Stimulated activated CD8-positive, alpha-beta memory T cell treated with anti-CD3 and anti-CD28 coated beads, Interleukin-4, amount 100 ng/mL, for 4 hours (primary cell): Measurements from ENCODE around the gene ZNF853.
A peak's percentile ranks its signal among the peaks of the same experiment; 100 is the strongest.

ENCODE experiments used
- DNase-seq, 2 donors: peaks; one replicate each; pipeline ENCODE4 v3.0.0-alpha.2; 2020; ENCODE audit warnings: low read depth in 2 of 2, low spot score in 1 of 2

Gene ZNF853

DNA sequence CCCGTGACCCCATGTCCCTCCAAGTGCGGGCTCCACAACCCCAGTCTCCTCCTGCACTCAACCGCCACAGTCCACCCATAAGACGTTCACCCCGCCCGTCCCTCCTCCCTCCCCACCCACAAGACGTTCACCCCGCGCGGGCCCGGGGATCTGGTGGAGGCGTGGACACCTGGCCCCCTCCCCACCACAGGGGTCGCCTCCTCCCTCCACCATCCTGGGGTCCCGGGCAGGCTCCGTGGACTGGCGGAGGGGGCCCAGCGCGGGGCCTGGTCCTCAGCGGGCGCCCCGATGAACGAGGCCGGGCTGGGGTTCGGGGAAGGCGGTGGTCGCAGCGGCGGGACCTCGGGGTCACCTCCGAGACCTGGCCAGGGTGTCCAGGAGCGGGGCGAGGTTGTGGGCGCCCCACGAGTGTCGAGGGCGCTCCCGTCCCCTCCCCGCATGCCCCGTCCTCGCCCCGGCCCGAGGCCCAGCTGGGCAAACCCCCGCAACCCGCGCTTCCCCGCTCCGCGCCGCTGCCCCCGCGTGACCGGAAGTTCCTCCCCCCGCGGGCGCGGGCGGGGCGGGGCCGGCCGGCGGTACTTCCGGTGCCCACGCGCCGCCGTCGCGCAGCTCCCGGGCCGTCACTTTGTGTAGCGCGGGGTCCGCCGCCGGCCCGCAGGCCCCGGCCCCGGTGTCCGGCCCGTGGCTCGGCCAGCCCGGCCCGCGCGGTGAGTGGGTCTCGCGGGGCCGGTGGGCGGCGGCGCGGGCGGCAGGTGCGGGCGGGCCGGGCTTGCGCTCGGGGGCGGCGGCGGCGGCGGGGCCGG lies 21.5 kb downstream of the ZNF853 start, which contains the start of gene ZNF316:
Gene ZNF316, plus strand, starts transcription at position 578 of the 803 bp plus-strand sequence. CDS start 5,092 bp downstream, outside the sequence.
- no peak for DNase-seq

DNA sequence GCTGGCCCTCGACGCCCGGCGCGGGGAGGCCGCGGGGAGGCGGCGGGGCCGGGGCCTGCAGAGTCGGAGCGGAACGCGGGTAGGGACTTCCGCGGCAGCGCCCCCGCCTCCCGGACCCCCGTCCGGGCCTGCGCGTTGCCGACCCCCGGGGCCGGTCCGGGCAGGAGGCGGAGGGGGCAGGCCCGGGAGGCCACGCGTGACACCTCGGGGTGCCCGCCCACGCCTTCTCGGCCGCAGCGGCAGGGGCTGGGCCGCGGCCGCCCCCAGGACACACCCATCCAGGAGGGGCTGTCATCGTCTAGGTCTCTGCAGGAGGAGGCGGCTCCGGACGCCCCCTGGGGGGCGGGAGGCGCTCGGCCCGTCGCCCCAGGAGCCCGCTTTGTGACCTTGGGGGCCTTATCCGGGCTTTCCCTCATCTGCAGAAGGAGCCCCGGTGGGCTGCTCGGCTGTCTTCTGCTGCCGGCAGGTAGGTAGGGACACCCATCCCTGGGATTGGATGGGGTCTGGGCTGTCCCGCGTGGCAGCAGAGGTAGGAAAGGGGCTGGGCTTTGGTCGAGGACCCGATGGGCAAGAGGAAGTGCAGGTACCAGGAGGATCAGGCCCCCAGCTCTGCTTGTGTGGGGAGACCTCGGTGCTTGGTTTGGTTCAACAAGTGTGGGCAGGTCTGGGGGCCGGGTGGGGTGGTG lies 22.3 kb downstream of the ZNF853 start:
- DNase-seq = peak in 1 of 2 donors; percentile 52

DNA sequence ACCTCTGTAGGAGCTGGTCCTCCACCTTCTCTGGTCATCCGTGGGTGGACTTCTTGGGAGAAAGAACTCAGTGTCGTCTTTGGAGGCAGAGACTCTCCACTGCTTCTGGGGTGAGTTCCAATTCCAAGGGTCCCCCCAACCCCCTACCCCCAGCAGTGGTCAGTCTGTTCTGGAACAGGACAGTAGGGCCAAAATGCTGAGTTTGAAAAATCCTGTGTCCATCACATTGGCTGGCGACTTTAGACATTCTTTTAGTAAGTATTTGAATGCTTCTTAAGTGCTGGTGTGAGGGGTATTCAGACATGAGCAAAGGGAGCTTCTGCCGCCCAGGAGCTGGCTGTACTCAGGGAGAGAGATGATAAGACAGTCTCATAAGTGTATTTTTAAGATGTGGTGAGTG lies 23.6 kb downstream of the ZNF853 start:
- no peak for DNase-seq

DNA sequence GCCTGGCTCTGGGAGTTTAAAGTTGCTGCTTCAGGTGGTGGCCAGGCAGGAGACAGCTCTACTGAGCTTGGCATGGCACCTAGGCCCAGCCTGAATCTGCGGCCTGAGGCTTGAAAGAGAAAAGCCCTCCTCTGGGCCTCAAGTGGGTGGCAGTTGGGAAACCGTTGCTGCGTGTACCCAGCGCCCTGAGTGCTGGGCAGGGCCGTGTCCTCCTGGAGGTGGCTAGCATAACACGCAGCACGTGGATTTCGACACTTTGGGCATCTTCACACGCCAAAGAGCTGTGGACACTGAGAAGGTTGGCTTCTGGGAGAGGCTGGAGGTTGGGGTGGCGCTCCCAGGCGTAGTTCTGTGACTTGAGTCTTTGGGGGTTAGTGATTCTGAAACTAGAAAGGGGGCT lies 24.2 kb downstream of the ZNF853 start:
- no peak for DNase-seq

DNA sequence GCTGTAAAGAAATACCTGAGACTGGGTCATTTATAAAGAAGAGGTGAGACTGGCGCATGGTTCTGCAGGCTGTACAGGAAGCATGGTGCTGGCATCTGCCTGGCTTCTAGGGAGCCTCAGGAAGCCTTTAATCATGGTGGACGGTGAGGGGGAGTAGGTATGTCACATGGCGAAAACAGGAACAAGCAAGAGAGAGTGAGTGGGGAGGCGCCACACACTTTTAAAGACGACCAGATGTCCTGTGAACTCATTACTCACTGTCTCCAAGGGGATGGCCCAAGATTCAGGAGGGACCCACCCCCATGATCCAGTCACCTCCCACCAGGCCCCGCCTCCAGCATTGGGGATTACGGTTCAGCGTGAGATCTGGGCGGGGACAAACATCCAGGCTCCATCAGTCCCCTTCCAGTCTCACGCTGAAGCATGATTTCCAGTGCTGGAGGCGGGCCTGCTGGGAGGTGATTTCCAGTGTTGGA lies 24.9 kb downstream of the ZNF853 start:
- no peak for DNase-seq

DNA sequence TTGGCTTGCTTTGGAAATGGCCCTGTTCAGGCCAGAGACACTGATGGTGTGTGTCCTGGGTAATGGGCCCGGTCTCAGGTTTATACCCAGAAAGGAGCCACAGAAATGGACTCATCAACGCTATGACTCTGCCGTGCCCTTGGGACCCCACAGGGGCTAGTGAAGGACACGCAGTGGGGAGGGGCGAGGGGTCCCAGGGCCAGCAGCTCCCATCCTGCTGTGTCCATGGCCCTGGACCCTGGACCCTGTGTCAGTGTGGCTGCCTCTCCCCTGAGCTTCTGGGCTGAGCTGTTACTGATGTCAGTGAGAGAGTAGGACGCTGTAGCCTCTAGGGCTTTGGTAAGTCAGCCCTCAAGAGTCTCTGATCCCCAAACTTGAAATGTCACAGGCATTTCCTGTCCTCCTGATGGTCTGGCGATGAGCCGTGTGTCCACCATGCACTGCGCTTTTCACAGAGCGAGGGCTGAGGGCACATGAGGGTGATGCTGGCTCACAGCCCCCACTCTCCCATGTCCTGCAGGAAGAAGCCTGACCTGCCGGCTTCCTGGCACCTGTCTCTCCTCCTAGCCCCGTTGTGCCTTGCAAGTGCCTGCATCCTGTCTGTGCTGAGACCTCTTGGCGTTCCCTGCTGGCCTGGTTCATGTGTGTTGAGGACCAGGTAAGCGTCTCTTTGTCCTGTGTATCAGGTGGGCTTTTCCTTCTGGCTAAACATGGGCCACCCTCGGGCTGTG lies 26.1 kb downstream of the ZNF853 start:
- DNase-seq = no peak

DNA sequence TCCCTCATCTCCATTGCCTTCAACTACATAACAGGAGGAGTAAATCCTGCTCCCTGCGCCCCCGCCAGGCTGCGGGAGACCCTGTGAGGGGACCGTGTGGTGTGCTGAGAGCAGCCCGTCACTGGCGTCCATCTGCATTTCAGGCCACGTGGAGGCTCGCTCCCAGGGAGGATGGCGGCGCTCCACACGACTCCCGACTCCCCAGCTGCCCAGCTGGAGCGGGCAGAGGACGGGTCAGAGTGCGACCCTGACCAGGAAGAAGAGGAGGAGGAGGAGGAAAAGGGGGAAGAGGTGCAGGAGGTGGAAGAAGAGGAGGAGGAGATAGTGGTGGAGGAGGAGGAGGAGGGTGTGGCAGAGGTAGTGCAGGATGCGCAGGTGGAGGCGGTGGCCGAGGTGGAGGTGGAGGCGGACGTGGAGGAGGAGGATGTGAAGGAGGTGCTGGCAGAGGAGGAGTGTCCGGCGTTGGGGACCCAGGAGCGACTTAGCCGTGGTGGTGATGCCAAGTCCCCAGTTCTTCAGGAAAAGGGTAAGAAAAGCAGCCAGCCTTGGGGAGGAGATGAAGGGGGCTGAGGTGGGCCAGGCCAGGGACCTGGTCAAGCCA lies 26.9 kb downstream of the ZNF853 start:
- DNase-seq = no peak

DNA sequence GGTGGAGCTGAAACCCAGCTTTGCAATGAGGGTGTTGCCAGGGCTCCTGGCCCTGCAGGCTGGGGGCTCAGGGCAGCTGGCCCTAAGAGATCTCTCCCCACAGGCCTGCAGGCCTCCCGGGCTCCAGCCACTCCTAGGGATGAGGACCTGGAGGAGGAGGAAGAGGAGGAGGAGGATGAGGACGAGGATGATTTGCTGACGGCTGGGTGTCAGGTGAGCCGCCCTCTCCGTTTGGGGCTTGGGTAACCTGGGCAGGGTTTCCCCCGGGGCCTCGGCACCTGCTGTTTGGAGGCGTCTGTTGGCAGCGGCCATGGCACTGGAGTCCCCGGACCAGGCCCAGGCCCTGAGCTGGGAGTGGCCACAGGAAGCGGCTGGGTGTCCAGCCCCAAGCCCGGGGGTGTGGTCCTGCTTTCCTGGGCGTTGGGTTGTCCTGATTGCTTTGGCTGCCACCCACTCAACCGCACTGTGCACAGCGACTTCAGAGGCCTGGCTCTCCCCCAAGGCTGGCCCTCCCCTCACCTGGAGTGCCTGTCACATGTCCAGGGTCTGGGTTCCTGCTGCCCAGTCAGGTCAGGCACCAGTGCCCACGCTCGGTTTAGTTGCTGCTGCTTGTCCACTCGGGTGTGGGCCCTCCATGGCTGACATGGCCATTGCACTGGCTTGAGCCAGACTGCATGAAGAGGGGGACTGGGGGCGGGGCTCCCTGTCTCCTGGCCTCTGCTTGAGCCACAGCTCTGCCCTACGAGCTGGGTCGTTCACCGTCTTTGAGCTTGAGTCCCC lies 27.6 kb downstream of the ZNF853 start:
- no peak for DNase-seq

DNA sequence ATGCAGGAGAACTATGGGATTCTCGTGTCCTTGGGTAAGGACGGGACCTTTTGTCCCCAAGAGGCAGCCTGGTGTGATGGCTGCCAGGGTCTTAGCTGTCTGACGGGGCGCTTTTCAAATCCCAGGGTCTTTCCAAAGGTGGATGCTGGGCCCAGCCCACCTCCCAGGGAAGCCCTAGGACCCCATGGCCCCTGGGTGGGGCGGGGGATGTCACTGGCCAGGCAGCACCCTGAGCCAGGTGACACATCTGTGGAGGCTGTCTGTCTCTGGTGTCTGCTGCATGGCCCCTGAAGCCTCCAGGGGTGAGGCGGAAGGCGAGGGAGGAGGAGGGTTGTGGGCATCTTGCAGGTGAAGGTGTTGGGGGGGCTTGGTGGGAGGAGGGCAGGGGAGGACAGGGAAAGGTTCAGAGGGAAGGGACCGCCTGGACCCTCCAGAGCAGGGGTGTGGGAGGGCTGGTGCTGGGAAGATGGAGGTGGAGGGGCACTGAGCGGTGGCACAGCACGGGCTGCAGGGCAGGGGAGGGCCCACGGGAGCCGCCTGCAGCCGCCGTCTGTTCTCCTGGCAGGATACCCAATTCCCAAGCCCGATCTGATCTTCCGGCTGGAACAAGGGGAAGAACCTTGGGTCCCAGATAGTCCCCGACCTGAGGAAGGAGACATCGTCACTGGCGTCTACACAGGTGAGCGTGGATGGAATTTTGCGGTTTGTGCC lies 28.7 kb downstream of the ZNF853 start:
- DNase-seq = no peak

DNA sequence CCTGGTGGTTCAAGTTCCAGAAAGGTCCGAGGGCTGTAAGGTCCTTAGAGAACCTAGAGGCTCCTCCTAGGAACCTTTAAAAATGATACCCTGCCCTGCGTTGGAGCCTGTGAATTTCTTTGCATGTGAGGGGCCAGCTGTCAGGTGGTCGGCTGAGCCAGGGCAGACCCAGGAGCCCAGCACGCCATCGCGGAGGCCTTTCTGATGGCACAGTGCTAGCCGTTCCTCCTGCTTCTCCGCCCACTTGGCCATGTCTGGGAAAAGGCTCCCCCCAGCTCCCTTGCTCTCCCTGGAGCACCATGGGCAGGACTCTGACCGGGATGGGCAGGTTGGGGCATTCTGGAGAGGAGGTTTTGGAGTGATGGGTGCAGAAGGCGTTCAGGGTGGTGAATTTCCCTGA lies 29.3 kb downstream of the ZNF853 start:
- no peak for DNase-seq

DNA sequence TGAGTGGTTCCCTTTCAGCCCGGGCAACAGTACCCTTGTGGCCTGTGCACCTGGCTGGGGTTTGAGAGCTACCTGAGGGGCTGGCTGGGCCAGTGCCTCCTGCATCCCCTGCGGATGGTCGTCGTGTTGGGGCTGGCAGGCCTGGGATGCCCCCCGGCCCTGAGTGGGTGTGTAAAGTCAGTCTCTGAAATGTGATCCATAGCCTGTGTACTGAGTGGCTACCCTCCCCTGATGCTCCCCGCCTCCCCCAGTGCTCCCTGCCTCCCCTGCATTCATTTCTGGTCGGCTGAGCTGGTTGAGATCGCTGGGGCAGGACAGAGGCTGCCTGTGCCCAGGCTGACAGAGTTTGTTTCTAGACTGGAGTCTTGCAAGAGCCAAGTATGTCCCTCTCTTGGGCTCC lies 31.1 kb downstream of the ZNF853 start:
- no peak for DNase-seq

DNA sequence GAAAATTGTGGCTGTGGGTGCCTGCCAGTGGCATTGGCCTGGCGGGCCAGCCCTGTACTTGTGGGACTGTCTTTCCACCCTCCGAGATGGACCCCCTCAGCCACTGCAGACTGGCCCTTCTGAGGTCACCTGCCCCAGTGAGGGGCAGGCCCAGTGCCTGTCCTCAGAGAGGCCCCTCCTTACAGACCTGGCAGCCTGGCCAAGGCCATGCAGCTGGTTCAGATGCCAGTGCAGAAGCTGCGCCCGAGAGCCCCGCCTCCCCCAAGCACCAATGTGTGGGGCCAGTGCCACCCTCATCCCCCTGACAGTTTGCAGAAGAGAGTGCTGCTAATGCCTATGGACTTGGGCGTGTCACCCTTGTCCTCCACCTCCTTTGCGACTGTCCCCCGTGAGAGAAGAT lies 31.7 kb downstream of the ZNF853 start:
- DNase-seq = no peak

DNA sequence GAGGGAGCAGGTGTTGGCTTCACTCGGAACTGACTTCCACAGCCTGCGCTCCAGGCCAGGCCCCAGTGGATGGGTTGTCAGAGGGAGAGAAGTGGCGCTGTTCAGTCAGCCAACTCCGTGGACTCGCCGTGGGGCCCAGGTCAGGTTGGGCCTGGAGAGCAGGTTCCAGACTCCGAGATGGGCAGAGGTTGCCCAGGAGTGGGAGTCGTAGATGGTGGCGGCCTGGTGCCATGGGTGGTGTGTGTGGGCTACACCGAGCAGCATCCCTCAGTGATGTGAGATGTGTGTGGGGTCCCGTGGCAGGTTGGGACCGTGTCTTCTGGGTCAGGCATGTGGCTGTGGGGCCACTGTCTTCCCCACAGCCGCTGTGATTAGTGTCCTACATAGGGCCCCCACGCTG lies 32.1 kb downstream of the ZNF853 start:
- DNase-seq = no peak

DNA sequence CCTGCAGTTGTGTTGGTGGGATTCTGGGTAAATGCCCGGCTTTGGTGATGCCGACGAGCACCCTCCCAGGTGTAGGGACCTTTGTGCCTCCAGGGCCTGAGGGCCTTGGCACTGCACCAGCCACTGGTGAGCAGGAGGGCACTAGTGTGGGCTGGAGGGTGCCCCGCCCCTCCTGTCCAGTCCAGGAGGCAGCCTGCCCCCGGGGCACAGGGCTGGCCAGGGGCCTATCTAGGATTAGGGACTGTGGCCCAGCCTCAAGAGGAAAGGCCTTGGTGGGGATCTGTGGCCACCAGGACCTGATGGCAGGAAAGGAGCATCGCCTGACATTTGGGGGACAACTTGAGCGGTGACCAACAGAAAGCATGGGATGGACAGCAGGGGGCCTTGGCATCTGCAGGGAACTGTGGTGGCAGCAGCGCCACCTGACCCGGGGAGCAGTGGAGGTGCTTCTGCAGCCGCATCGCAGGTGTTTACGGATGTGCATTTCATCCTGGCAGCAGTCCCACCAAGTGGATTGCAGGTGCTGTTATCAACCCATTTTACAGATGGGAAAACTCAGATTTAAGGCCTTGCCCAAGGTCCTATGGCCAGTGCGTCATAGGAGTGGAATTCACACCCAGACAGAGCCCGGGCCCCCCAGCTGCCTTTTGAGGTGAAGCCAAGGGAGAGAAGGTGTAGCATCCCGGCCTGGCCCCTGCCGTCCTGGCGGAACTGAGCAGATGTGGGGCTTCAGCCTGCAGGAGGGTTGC lies 32.8 kb downstream of the ZNF853 start:
- DNase-seq = no peak

DNA sequence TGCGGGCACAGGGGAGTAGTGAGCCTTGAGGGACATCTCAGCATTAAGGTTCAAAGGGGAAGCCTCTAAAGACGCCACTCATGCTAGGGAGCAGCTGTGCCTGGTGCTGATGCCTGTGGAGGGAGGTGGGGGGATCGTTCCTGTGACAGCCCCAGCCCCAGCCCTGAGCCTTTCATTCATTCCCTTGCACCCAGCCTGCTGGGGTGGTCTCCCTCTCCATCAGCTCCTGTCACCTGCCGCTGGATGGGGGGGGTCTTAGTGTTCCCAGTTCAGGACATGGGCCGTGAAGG lies 33.4 kb downstream of the ZNF853 start:
- DNase-seq = no peak

DNA sequence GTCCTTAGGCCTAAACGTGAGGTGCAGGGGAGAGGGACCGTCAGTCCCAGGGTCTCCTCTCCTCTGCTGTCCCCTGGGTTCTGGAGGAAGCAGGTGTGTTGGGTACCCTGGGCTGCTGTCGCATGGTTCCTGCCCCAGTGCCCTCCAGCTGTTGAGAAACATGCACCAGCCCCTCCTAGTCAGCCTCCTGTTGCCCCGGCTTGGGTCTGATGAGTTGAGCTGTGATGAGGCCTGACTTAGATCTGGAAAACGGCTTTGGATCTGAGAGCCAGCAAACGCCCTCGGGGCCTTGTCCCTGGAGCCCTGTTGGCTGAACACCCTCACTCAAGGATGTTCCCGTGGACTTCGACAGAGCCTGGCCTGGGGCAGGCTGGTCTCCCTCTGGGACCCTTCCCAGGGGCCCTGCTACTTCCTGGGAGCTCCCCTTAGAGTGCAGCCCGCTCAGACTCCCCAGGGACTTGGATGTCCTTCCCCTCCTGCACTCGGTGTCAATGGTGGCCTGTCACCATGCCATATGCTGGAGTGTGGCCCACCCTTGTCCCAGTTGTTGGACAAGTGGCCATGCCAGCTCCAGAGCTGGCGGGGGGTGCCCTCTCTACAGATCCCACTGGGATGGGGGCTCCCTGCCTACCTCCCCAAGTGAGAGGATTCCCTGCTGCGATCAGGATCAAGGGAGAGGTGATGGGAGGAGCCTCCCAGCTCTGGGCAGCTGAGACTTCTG lies 34.0 kb downstream of the ZNF853 start:
- DNase-seq = no peak

DNA sequence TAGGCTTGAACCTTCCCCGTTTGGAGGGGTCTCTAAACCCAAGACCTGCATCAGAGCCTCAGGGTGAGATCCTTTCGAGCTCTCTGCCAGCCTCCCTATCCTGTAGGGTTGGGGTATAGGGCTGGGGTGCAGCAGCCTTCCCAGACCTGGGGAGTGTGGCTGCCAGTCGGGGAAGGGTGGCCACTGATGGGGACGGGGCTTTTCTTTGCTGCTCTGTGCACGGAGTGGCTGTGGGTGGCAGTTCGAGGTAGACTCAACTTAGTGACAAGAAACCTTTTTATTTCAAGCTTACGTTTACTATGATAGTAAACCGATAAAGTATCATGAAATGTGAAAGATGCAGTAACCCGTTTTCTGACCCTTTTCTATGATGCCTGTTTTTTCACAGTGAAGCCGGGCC lies 34.7 kb downstream of the ZNF853 start:
- DNase-seq = no peak

DNA sequence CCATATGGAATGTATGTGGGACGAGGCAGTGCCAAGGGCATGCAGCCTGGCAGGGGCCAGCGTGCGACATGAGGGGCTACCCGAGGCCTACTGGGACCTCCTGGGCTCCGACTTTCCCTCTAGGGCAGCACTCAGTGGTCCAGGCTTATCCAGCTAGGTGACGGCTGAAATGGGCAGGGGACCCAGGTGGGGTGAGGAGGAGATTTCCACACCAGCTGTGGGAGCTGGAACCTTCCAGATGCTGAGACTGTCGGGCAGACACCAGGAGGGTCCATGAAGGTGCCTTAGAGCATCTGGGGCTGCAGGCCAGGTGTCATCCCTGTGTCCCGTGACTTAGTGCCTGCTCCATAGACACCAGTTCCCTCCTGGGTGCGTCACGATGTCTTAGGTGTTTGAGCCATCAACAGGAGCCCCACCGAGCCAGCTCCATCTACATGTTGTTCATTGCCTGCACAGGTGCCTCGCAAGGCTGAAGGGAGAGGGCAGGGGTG lies 35.2 kb downstream of the ZNF853 start:
- DNase-seq = no peak
